T-helper 2 cell treated with Interferon-gamma antibody and Interleukin-4, amounts not matched to agents 5 μg/mL and 100 μg/mL, for 36 hours (primary cell): ENCODE measurements around the gene AQP6.
"Not testable (repeated sequence)": the region's sequence is repeated elsewhere in the genome, so short reads cannot be mapped to it uniquely, and the experiment has no call there.

ENCODE experiments used
- DNase-seq: peaks from one replicate; pipeline ENCODE4 v3.0.0; 2021; ENCODE audit warnings: low spot score
- H3K27ac Mint-ChIP-seq: one replicate; pipeline ENCODE4 v1.8.0; 2021; ENCODE audit warnings: mild to moderate bottlenecking, mixed read lengths
- H3K27me3 Mint-ChIP-seq: one replicate; pipeline ENCODE4 v1.8.0; 2021; ENCODE audit warnings: low read depth, mixed read lengths
- H3K36me3 Mint-ChIP-seq: one replicate; pipeline ENCODE4 v1.8.0; 2021; ENCODE audit warnings: low read depth, mixed read lengths
- H3K4me1 Mint-ChIP-seq: one replicate; pipeline ENCODE4 v1.8.0; 2021; ENCODE audit warnings: low read depth, mixed read lengths
- H3K4me3 Mint-ChIP-seq: one replicate; pipeline ENCODE4 v1.8.0; 2022; ENCODE audit warnings: mild to moderate bottlenecking, moderate library complexity, mixed read lengths
- H3K9me3 Mint-ChIP-seq: one replicate; pipeline ENCODE4 v1.8.0; 2021; ENCODE audit warnings: mixed read lengths

The AQP6 gene

GRCh38 chr12:49979791-49980190, 7.0 kb downstream of the AQP6 start:
- H3K36me3 Mint-ChIP-seq, result no peaks in the 10 kb centered on the region
- H3K4me3 Mint-ChIP-seq, result no peak overlapping the region
- peaks cover 2% of the 10 kb centered on the region for H3K4me1 Mint-ChIP-seq
- H3K9me3 Mint-ChIP-seq, result no peaks in the 10 kb centered on the region
- no peak for DNase-seq
- H3K27ac Mint-ChIP-seq, result no peak overlapping the region
- no peaks in the 10 kb centered on the region for H3K27me3 Mint-ChIP-seq

- no peak for DNase-seq
- Mint-ChIP-seq H3K27ac (no peak overlapping the region), H3K27me3 (no peaks in the 10 kb centered on the region), H3K36me3 (peaks cover 4% of the 10 kb centered on the region), H3K9me3 (no peaks in the 10 kb centered on the region), H3K4me1 (peaks cover 2% of the 10 kb centered on the region), H3K4me3 (no peak overlapping the region)
Measured at GRCh38 chr12:49980501-49981349, 8.0 kb downstream of the AQP6 start.

- DNase-seq, result no peak
- Mint-ChIP-seq H3K9me3 (no peaks in the 10 kb centered on the region), H3K4me1 (peaks cover 2% of the 10 kb centered on the region), H3K36me3 (peaks cover 17% of the 10 kb centered on the region), H3K27me3 (no peaks in the 10 kb centered on the region), H3K27ac (no peak overlapping the region), H3K4me3 (no peak overlapping the region)
Measured at GRCh38 chr12:49982246-49983087, 9.7 kb downstream of the AQP6 start.

GRCh38 chr12:49983892-49984291, 11.1 kb downstream of the AQP6 start:
- DNase-seq, result no peak
- Mint-ChIP-seq H3K4me3 (no peak overlapping the region), H3K27me3 (no peaks in the 10 kb centered on the region), H3K36me3 (peaks cover 29% of the 10 kb centered on the region), H3K9me3 (no peaks in the 10 kb centered on the region), H3K4me1 (peaks cover 2% of the 10 kb centered on the region), H3K27ac (no peak overlapping the region)

GRCh38 chr12:49984476-49985359, 12.0 kb downstream of the AQP6 start:
- H3K4me1 Mint-ChIP-seq, result peaks cover 2% of the 10 kb centered on the region
- H3K27ac Mint-ChIP-seq, result no peak overlapping the region
- no peaks in the 10 kb centered on the region for H3K27me3 Mint-ChIP-seq
- no peak overlapping the region for H3K4me3 Mint-ChIP-seq
- no peak for DNase-seq
- peaks cover 35% of the 10 kb centered on the region for H3K36me3 Mint-ChIP-seq
- H3K9me3 Mint-ChIP-seq, result no peaks in the 10 kb centered on the region

- no peak for DNase-seq
- Mint-ChIP-seq H3K4me1 (peaks cover 2% of the 10 kb centered on the region), H3K9me3 (no peaks in the 10 kb centered on the region), H3K27me3 (no peaks in the 10 kb centered on the region), H3K36me3 (peaks cover 44% of the 10 kb centered on the region), H3K27ac (no peak overlapping the region), H3K4me3 (no peak overlapping the region)
Measured at GRCh38 chr12:49985981-49986380, 13.2 kb downstream of the AQP6 start.

- not testable (repeated sequence) for H3K27me3 Mint-ChIP-seq, H3K27ac Mint-ChIP-seq, H3K4me1 Mint-ChIP-seq, H3K9me3 Mint-ChIP-seq, DNase-seq, H3K4me3 Mint-ChIP-seq
- peaks cover 44% of the 10 kb centered on the region for H3K36me3 Mint-ChIP-seq
Measured at GRCh38 chr12:49986476-49986875, 13.7 kb downstream of the AQP6 start.

GRCh38 chr12:49987625-49988303, 15.0 kb downstream of the AQP6 start:
- H3K27me3 Mint-ChIP-seq, result no peaks in the 10 kb centered on the region
- peaks cover 2% of the 10 kb centered on the region for H3K4me1 Mint-ChIP-seq
- H3K9me3 Mint-ChIP-seq, result no peaks in the 10 kb centered on the region
- H3K27ac Mint-ChIP-seq, result no peak overlapping the region
- peaks cover 56% of the 10 kb centered on the region for H3K36me3 Mint-ChIP-seq
- DNase-seq, result no peak
- H3K4me3 Mint-ChIP-seq, result no peak overlapping the region

GRCh38 chr12:49989400-49989799, 16.7 kb downstream of the AQP6 start:
- H3K36me3 Mint-ChIP-seq, result peaks cover 67% of the 10 kb centered on the region
- not testable (repeated sequence) for H3K4me3 Mint-ChIP-seq, H3K4me1 Mint-ChIP-seq

GRCh38 chr12:49990273-49990672, 17.5 kb downstream of the AQP6 start:
- peaks cover 74% of the 10 kb centered on the region for H3K36me3 Mint-ChIP-seq
- no peak overlapping the region for H3K27ac Mint-ChIP-seq
- H3K27me3 Mint-ChIP-seq, result no peaks in the 10 kb centered on the region
- DNase-seq, result no peak
- no peaks in the 10 kb centered on the region for H3K4me1 Mint-ChIP-seq
- H3K9me3 Mint-ChIP-seq, result no peaks in the 10 kb centered on the region
- H3K4me3 Mint-ChIP-seq, result no peak overlapping the region

More at GRCh38 chr12:49989400-49989799, 16.7 kb downstream of the AQP6 start:
- DNase-seq, H3K27me3 Mint-ChIP-seq, H3K27ac Mint-ChIP-seq, H3K9me3 Mint-ChIP-seq: not testable (repeated sequence)

- H3K4me1 Mint-ChIP-seq, result no peaks in the 10 kb centered on the region
- no peaks in the 10 kb centered on the region for H3K9me3 Mint-ChIP-seq
- no peak overlapping the region for H3K27ac Mint-ChIP-seq
- H3K36me3 Mint-ChIP-seq, result peaks cover 58% of the 10 kb centered on the region
- H3K4me3 Mint-ChIP-seq, result no peak overlapping the region
- DNase-seq, result no peak
- no peaks in the 10 kb centered on the region for H3K27me3 Mint-ChIP-seq
Measured at GRCh38 chr12:49998453-49998852, 25.7 kb downstream of the AQP6 start.

- Mint-ChIP-seq H3K4me3 (no peak overlapping the region), H3K9me3 (no peaks in the 10 kb centered on the region), H3K36me3 (peaks cover 60% of the 10 kb centered on the region), H3K27me3 (no peaks in the 10 kb centered on the region), H3K4me1 (peaks cover 6% of the 10 kb centered on the region), H3K27ac (no peak overlapping the region)
- no peak for DNase-seq
Measured at GRCh38 chr12:50003595-50003994, 30.8 kb downstream of the AQP6 start.

- no peak for DNase-seq
- peaks cover 9% of the 10 kb centered on the region for H3K4me1 Mint-ChIP-seq
- no peaks in the 10 kb centered on the region for H3K27me3 Mint-ChIP-seq
- no peak overlapping the region for H3K4me3 Mint-ChIP-seq
- no peaks in the 10 kb centered on the region for H3K9me3 Mint-ChIP-seq
- peaks cover 57% of the 10 kb centered on the region for H3K36me3 Mint-ChIP-seq
- no peak overlapping the region for H3K27ac Mint-ChIP-seq
Measured at GRCh38 chr12:50004696-50005095, 31.9 kb downstream of the AQP6 start.
